Medulla oblongata (tissue), 1 donor: ENCODE results near the gene PCBP3.
"Not testable (repeated sequence)": the region's sequence is repeated elsewhere in the genome, so short reads cannot be mapped to it uniquely, and the experiment has no call there.

Experiments used
- DNase-seq: peaks from one replicate; pipeline ENCODE4 v3.0.0-alpha.2; 2015; ENCODE audit errors: extremely low spot score

The PCBP3 gene

GRCh38 chr21:45613396-45613795, 30.1 kb upstream of the PCBP3 start:
- no peak for DNase-seq

- no peak for DNase-seq
These were observed 29.6 kb upstream of the PCBP3 start for GRCh38 chr21:45613881-45614280.

DNA sequence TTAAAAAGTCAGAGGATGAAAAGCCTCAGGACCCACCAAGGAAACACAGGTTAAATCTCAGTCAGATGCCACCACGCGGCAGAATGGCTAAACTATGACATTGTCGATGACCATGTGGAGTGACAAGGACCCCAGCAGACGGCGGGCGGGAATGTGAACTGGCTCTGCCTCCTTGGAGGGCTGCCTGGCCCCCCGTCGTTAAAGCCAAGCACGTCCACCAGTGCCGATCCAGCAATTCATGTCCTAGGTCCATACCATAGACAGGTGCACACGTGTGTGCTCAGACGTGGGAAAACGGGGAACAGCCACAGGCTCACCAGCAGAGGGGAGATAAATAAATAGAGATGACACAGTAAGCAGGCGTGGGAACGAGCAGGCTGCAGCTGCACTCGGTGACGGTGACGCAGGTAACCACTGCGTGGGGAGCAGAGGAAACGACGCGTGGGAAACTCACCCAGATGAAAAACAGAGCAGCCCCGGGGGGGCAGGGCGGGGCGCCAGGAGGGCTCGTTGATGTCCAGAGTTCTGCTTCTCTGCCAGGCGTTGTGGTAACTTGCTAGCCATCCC, 28.3 kb upstream of the PCBP3 start:
- no peak for DNase-seq

GRCh38 chr21:45617021-45617921, 26.3 kb upstream of the PCBP3 start:
- no peak for DNase-seq

- no peak for DNase-seq
These were observed 25.2 kb upstream of the PCBP3 start for GRCh38 chr21:45618287-45618686.

GRCh38 chr21:45618846-45619485, 24.6 kb upstream of the PCBP3 start:
- DNase-seq, result no peak

GRCh38 chr21:45620201-45620923, 23.2 kb upstream of the PCBP3 start:
- no peak for DNase-seq

GRCh38 chr21:45621435-45622331, 21.8 kb upstream of the PCBP3 start:
- not testable (repeated sequence) for DNase-seq

GRCh38 chr21:45622416-45623097, 21.0 kb upstream of the PCBP3 start:
- DNase-seq, result no peak

DNA sequence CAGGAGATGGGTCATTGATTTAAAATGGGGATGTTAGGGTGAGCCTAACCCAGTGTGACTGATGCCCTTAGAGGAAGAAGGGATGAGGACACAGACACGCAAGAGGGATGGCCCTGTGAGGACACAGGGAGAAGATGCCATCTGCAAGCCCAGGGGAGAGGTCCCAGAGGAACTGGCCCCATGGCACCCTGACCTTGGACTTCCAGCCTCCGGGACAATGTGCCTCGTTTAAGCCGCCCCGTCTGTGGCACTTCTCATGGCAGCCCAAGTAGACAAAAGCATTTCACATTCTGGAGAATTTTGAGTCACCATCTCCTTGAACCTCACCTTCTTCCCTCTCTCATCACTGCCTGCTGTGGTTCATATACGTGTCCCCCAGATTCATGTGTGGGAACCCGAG, 20.1 kb upstream of the PCBP3 start:
- no peak for DNase-seq

DNA sequence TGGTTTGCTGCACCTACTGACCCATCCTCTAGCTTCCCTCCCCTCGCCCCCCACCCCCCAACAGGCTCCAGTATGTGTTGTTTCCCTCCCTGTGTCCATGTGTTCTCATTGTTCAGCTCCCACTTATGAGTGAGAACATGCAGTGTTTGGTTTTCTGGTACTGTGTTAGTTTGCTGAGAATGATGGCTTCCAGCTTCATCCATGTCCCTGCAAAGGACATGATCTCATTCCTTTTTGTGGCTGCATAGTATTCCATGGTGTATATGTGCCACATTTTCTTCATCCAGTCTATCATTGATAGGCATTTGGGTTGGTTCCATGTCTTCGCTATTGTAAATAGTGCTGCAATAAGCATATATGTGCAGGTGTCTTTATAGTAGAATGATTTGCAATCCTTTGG, 17.4 kb upstream of the PCBP3 start:
- not testable (repeated sequence) for DNase-seq

- no peak for DNase-seq
These were observed 14.2 kb upstream of the PCBP3 start for GRCh38 chr21:45629046-45629981.

GRCh38 chr21:45630066-45630694, 13.3 kb upstream of the PCBP3 start:
- DNase-seq, result no peak

DNA sequence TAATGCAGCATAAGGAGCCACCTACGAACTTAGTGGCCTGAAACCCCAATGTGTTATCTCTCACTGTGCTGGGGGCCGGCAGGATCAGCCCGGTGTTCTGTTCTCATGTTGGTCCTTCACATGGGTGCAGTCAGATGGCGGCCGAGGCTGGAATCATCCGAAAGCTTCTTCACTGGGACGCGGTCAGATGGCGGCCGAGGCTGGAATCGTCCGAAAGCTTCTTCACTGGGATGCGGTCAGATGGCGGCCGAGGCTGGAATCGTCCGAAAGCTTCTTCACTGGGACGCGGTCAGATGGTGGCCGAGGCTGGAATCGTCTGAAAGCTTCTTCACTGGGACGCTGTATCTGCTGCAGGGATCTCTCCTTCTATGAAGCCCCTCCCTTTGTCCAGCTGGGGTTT, 12.6 kb upstream of the PCBP3 start:
- DNase-seq, result no peak

DNA sequence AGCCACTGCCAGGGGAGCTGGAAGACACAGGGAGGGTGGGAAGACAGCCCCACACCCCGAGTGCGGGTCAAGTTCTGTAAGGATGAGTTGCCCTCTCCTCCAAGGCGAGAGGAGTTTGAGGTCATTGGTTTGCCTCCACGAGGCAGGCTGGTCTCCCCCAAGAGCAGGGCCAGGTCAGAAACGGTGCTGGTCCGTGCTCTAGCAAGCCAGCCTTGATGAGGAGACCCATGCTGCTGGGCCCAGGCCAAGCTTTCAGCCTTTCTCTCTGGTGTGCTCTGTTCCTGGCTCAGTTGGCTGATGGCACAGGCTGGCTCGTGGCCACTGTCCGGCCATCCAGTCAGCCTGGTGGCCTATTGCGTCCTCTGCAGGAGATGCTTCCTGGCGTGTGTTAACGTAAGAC, 12.0 kb upstream of the PCBP3 start:
- DNase-seq, result no peak

DNA sequence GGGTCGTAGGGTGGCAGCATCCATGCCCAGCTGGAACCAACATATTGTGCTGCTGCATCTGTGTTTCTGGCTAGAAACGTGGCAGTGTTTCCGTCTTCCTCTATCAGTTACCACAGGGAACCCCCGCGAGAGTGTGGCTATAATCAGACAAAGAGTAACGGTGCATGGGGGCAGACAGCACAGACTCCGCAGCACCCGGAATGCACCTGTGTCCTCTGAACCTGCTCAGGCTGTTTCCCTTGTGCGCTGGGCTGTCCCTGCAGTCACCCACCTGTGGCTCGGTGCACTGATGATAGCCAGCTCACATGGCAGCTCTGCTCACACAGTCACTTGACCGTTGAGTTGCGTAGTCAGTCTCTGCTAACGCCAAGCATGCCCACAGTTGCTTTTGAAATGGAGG, 11.4 kb upstream of the PCBP3 start:
- no peak for DNase-seq

DNA sequence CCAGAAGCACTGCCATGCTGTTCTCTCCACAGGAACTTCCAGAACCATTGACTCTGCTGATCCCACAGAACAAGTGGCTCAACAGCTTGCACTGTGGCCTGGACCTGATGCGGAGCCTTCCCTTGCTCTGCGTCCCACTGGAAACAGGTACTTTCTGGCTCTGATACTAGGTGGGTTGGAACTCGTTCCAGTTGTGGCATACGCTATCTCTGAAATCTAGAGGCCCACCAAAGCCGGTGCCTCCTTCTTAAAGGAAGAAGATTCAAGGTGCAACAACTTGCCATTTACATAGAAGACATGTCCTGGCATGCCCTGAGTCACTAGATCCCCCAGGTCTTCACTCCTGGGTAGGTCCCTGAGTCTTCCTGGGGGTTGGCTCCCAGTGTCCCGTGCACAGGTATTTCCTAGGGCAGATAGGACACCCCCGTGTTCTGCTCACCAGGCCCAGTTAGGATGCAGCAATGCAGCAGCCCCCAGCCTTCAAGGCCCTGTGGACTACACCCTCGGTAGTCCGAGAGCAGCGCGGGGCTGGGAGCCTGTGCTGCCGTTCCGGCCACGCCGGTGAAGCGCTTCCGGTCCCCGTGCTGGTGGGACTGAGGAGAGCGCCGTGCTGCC, 10.8 kb upstream of the PCBP3 start:
- no peak for DNase-seq

GRCh38 chr21:45634511-45635183, 8.9 kb upstream of the PCBP3 start:
- no peak for DNase-seq
